Fibroblast of lung (primary cell): ENCODE data around the gene TMEM9.

Experiments
- EZH2 ChIP-seq: IDR thresholded peaks from 2 replicates; pipeline ENCODE4 v1.5.1; 2012; ENCODE audit warnings: low read length, control low read depth, mild to moderate bottlenecking; ENCODE audit errors: missing control alignments
- TF ChIP-seq, protein P1 (sequence below), 2 donors: IDR thresholded peaks in 1 of 2; conservative IDR thresholded peaks in 1 of 2; 1 replicate in 1 of 2; 2 replicates in 1 of 2; pipeline ENCODE4 v1.5.1; 2011 to 2012; ENCODE audit warnings: low read length in 2 of 2, control low read depth in 1 of 2, inconsistent platforms in 1 of 2, low read depth in 1 of 2, mild to moderate bottlenecking in 1 of 2

DNA sequence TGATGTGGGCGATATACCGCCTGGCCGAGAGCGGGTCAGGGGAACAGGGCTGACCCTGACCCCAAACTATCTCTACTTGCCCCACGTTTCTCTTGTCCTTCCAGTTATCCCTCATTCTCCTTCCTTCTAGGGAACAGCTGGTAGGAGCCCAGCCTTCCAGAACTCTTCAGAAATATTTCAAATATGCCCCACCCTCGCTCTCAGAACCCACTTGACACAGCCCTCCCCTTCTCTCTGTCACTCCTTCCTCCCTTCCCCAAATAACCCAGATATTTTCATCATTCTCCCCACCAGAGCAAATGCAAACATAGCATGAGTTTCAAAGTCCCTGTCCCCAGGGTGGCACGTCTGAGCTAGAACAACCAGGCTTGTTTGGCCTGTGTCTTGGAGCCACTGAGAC is 43.1 kb downstream of the TMEM9 start:
- TF ChIP-seq, protein P1, sequence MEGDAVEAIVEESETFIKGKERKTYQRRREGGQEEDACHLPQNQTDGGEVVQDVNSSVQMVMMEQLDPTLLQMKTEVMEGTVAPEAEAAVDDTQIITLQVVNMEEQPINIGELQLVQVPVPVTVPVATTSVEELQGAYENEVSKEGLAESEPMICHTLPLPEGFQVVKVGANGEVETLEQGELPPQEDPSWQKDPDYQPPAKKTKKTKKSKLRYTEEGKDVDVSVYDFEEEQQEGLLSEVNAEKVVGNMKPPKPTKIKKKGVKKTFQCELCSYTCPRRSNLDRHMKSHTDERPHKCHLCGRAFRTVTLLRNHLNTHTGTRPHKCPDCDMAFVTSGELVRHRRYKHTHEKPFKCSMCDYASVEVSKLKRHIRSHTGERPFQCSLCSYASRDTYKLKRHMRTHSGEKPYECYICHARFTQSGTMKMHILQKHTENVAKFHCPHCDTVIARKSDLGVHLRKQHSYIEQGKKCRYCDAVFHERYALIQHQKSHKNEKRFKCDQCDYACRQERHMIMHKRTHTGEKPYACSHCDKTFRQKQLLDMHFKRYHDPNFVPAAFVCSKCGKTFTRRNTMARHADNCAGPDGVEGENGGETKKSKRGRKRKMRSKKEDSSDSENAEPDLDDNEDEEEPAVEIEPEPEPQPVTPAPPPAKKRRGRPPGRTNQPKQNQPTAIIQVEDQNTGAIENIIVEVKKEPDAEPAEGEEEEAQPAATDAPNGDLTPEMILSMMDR (conservative IDR thresholded peaks at IDR 0.05 in 1 of 2, IDR thresholded peaks at IDR 0.05 in 1 of 2; ENCODE audit: low read depth in 1 of 2, low read length in 2 of 2), result no peak
- TF ChIP-seq EZH2, result no peak
